Activated naive CD4-positive, alpha-beta T cell (primary cell): ENCODE measurements around the gene SPINT4.
"Not testable (repeated sequence)": the region's sequence is repeated elsewhere in the genome, so short reads cannot be mapped to it uniquely, and the experiment has no call there.

Experiments used
- DNase-seq, 4 experiments: peaks; one replicate each; lab custom pipeline; 2025; lab: John Stamatoyannopoulos, UW

SPINT4 gene

DNA sequence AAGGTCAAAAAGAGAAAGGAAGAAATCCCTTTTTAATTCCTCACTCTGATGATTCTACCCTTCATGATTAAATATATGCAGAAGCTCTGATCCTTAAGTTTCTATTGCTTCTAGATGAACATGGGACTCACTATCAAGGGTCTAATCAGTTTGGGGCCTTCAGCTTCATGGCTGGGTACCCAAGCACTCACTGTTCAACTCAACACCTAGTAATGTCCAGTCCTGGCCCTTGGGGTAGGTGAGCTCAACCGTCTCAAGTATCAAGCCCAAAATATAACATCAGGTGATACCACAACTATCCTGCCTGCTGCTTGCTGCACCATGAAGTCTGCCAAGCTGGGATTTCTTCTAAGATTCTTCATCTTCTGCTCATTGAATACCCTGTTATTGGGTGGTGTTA is at the start of gene SPINT4:
Gene SPINT4 (plus strand): TSS at position 301 of the 400 bp plus-strand sequence. CDS start 21 bp downstream, at position 322.
- DNase-seq: no peak

DNA sequence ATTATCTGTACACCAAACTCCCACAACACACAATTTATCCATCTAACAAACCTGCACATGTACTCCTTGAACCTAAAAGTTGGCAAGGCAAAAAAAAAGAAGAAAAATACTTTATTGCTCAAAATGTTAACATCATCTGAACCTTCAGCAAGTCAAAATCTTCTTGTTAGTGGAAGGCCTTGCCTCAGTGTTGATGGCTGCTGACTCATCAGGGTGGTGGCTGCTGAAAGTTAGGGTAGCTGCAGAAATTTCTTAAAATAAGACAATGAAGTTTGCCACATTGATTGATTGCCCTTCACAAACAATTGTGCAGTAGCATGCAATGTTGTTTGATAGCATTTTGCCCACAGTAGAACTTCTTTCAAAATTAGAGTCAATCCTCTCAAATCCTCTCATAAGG is 49.4 kb upstream of the SPINT4 start:
- DNase-seq: no peak

DNA sequence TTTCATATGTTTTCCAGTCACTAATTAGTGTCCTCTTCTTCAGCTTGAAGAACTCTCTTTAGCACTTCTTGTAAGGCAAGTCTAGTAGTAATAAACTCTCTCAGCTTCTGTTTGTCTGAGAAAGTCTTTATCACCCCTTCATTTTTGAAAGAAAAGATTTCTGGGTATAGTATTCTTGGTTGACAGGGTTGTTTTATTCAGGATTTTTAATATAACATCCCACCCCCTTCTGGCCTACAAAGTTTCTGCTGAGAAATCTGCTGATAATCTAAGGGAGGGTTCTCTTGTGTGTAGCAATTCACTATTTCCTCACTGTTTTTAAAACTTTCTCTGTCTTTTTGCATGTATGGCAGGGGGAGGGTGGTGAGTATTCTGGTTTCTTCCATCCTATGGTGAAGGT is 42.5 kb upstream of the SPINT4 start:
- no peak for DNase-seq

DNA sequence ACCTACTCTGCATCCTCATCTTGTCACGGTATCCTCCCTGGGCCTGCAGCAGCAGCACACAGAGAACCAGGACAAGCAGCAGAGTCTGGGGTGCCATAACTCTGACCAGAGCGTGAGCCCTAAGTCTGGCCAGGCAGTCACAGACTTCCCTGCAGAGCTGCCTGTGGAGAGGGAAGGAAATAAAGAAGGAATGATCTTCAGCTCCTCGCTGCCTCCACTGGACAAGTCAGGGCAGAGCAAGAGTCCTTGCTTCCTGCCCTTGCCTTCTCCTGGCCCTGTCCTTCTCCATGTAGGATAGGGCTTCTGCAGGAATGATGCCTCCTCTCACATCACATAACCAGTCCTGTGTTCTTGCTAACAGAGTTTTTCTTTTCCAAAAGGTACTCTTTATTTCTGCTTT is 36.3 kb upstream of the SPINT4 start:
- no peak for DNase-seq

DNA sequence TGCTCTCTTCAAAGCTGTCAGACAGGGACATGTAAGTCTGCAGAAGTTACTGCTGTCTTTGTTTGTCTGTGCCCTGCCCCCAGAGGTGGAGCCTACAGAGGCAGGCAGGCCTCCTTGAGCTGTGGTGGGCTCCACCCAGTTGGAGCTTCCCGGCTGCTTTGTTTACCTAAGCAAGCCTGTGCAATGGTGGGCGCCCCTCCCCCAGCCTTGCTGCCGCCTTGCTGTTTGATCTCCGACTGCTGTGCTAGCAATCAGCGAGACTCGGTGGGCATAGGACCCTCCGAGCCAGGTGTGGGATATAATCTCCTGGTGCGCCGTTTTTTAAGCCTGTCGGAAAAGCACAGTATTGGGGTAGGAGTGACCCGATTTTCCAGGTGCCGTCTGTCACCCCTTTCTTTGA is 28.8 kb upstream of the SPINT4 start:
- DNase-seq: not testable (repeated sequence)

DNA sequence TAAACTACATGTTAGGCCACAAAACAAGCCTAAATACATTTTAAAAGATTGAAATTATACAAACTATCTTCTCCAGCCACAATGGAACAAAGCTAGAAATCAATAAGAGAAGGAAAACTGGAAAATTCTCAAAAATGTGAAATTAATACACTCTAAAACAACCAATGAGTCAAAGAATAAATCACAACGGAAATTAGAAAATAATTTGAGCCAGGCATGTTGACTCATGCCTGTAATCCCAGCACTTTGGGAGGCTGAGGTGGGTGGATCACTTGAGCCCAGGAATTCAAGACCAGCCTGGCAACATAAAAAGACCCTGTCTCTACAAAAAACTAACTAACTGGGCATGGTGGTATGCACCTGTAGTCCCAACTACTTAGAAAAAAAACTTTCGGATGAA is 26.7 kb upstream of the SPINT4 start:
- no peak for DNase-seq

DNA sequence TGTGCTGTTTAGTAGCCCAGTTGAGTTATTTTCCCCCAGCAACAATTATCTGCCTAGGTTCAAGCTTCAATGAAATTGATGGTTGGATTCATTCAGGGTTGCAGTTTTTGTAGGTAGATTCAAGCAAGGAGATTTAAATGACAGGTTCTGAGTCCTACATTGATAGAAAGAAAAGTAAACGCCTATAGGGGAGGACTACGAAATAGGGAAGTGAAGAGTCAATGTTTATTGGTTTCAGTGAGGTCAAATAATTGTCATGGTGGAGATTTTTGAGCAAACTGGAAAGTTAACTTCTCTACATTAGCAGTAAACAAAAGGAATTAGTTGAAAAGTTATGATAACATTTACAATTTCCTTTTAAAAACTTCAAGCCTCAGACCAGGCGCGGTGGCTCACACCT is 21.0 kb upstream of the SPINT4 start:
- no peak for DNase-seq

DNA sequence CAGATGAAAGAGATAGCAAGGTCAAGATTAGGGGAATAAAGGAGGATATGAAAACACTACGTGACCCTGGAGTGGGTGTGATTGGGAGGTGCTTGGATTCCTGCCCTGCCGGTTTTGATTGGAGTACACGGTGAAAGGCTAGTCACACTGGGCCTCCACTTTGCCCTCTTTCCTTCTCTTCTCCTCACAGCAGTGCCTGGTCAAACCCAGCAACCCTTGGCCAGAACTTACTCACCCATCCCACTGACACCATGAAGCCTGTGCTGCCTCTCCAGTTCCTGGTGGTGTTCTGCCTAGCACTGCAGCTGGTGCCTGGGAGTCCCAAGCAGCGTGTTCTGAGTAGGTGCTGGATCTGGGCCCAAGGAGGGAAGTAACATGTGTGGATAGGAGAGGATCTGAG is 20.3 kb upstream of the SPINT4 start, which contains the start of gene WFDC13:
Gene WFDC13 (plus strand): TSS at position 166 of the 400 bp plus-strand sequence. CDS start 86 bp downstream, at position 252.
- DNase-seq: no peak

DNA sequence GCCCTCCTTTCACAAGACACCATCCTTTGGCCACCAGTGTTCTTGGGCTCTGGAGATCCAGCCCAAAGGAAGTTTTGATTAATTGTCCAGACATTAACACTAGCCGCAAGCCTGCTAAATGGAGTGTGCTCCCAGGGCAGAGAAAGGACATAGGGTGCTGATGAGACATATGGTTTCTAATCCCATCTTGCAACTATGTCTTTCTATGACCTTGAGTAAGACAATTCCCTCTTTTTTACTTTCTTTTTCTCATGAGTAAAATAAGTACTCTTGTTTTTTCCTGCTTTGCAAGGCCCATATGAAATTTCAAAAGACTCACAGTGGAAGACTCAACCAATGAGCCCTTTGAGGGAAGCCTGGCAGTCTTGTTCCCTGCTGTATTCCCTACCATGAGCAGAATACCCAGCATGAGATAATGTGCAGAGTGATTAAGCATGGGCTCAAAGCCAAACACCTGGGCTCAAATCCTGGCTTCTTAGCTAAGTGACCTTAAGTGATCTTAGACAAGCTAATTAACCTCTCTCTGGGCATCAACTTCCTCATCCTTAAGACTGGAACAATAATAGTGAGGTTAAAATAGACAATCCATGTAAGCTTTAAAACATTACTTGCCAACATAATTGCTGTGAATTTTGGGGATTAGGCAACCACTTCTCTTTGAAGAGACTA is 17.0 kb upstream of the SPINT4 start, which contains the start of gene WFDC10B:
Gene WFDC10B (minus strand): TSS at position 51 of the 669 bp plus-strand sequence. CDS start 19,027 bp downstream, outside the sequence.
- no peak for DNase-seq

DNA sequence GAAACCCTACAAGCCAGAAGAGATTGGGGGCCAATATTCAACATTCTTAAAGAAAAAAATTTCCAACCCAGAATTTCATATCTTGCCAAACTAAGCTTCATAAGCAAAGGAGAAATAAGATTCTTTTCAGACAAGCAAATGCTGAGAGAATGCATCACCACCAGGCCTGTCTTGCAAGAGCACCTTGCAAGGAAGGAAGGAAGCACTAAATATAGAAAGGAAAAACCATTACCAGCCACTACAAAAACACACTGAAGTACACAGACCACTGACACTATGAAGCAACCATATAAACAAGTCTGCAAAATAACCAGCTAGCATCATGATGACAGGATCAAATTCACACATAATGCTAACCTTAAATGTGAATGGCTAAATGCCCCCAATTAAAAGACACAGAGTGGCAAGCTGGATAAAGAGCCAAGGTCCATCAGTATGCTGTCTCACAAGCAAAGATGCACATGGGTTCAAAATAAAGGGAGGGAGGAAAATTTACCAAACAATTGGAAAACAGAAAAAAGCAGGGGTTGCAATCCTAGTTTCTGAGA is 5.9 kb upstream of the SPINT4 start:
- not testable (repeated sequence) for DNase-seq

DNA sequence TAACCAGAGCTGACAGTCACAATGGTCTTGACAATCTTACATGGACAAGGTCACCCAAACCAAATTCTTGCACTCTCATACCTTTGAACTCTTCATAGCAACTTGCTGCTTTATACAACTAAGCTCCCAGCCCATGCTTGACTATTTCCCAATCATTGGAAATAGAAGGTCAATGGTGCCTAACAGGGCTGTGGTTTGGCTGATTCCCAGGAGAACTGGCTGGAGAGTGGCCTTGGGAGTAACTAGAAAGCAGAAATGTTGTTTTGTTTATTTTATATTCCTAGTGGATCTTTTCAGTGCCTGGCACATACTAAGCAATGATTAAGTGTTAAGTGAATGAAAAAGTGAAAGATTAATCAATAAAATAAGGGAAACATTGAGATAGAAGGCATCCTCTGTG is 3.0 kb downstream of the SPINT4 start:
- DNase-seq: no peak

DNA sequence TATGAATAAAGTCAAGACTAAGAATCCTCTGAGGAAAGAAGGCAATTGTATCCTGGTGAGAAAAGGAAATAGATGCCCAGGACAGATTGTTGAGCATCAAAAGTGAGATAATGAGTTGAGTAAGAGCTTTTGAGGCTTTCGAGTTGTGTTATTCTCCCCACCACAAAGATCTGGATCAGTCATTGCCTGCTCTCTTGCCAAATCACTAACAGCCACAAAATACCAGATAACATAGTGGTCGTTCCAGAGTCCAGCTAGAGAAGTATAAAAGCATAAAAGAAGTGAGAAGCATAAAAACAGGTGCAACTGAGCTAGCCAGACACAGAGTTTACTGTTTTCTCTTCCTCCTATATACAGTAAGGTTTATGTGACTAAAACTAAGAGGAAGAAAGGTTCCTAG is 4.9 kb downstream of the SPINT4 start:
- no peak for DNase-seq

DNA sequence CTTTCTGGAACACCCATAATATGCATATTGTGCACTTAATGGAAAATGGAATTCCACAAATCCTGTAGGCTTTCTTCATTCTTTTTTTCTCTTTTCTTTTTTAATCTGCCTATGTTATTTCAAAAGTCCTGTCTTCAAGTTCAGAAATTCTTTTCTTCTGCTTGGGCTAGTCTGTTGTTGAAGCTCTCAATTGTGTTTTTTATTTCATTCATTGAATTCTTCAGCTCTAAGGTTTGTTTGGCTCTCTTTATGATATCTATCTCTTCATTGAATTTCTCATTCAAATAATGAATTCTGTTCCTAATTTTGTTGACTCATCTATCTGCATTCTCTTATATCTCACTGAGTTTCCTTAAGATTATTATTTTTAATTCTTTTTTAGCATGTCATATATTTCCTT is 10.1 kb downstream of the SPINT4 start:
- DNase-seq: no peak

DNA sequence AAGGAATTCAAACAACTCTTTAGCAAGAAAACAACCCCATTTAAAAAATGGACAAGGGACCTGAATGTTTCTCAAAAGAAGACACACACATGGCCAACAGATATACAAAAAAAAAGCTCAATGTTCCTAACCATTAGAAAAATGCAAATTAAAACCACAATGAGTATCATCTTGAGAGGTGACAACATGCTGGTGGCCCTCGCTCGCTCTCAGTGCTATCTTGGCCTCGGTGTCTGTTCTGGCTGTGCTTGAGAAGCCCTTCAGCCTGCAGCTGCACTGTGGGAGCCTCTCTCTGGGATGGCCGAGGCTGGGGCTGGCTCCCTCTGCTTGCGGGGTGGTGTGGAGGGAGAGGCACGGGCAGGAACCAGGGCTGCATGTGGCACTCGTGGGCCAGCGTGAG is 13.4 kb downstream of the SPINT4 start:
- DNase-seq: no peak

DNA sequence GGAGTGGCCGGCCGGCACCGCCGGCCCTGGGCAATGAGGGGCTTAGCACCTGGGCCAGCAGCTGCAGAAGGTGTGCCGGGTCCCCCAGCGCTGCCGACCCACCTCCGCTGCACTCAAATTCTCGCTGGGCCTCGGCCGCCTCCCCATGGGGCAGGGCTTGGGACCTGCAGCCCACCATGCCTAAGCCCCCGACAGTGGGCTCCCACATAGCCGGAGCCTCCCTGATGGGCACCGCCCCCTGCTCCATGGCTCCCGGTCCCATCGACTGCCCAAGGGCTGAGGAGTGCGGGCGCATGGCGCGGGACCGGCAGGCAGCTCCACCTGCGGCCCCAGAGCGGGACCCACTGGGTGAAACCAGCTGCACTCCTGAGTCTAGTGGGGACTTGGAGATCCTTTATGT is 13.8 kb downstream of the SPINT4 start:
- DNase-seq: no peak

DNA sequence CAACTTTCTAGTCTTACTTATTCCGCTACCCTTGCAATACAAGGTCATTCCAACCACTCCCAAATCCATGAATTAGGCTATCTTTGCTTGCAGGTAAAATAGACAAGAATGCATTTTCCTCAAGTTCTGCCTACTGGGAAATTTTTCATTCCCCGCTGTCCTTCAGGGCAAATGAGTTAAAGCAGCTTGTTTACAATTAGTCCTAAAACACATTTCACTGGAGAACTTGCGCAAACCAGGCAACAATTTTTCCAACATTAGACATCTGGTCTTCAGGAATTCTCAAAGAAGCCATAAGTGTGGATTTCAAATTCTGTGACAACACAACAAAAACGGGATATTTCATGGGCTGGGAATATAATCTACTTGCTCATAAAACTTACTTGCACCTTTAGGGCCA is 20.4 kb downstream of the SPINT4 start:
- no peak for DNase-seq

DNA sequence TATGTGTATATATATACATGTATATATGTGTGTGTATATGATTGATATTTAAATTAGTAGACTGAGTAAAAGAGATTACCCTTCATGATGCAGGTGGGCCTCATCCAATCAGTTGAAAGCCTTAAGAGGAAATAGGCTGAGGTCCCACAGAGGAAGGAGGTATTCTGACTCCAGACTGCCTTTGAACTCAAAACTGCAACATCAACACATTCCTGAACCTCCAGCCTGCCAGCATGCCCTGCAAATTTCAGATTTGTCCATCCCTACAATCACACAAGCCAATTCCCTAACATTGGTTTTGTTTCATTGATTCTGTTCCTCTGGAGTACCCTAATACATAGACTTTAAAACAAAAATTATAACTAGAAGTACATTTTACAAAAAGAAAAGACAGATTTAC is 22.9 kb downstream of the SPINT4 start:
- DNase-seq: no peak

DNA sequence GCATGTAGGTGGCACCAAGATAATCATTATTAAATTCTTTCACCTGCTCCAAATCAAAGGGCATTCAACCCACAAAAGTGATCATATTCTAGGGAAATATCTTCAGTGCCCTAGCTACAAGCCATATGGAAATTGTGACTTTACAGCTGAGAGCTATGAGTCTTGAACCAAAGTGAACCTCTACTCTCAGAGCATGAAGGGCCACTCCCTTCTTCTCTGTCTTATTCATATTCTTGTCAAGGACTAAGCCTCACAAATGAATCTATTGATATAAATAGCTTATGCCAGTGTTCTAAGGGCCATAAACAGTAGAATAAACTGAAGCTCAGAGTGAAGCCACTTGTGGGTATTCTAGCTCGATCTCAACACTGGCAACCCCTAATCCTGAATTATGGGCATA is 29.6 kb downstream of the SPINT4 start:
- no peak for DNase-seq

DNA sequence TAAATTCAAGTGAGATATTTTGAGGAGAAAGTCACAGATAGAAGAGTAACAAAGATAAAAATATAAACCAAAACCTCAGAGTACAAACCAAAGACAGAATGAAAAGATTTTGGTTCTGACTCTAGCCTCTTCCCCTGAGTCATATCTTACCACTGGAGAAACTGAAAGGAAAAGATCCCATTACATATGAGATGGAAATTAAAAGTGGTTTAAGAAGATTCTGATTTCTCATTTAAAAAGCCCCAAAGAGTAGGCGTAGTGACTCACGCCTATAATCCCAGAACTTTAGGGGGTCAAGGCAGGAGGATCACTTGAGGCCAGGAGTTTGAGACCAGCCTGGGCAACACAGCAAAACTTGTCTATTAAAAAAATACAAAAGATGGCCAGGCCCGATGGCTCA is 30.6 kb downstream of the SPINT4 start:
- no peak for DNase-seq

DNA sequence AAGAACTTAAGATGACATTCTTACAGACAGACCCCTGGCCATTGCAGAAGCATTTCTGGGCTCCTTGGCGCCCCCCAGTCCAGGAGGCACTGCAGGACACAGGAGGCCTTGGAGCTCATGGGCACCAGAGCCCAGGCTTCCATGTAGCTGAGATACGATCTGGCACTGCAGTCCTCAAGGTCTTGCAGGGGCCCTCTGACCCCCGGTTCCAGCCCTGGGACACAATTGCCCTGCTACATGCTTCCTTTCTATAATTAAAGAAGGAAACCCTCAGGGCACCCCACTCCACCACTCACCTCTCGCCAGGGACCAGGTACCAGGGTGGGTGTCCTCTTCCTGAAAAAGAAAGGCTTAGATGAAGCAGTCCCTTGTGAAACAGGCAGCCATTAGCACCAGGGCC is 35.9 kb downstream of the SPINT4 start:
- no peak for DNase-seq

DNA sequence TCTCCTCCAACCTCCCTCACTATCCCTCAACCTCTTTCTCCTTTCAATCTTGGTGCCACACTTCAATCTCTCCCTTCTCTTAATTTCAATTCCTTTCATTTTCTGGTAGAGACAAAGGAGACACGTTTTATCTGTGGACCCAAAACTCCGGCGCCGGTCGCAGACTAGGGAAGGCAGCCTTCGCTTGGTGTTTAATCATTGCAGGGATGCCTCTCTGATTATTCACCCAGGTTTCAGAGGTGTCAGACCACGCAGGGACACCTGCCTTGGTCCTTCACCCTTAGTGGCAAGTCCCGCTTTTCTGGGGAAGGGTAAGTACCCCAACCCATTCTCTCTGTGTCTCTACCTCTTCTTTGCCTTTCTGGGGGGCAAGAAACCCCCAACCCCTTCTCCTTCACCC is 37.8 kb downstream of the SPINT4 start:
- not testable (repeated sequence) for DNase-seq

DNA sequence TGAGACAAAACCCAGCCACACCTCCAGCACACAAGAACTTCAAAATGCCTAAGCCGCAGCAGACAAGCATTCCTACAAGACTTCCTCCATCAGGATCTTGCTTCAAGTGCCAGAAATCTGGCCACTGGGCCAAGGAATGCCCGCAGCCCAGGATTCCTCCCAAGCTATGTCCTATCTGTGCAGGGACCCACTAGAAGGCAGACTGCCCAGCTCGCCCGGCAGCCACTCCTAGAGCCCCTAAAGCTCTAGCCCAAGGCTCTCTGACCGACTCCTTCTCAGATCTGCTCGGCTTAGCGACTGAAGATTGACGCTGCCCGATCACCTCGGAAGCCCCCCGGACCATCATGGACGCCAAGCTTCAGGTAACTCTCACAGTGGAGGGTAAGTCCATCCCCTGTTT is 39.8 kb downstream of the SPINT4 start:
- not testable (repeated sequence) for DNase-seq

DNA sequence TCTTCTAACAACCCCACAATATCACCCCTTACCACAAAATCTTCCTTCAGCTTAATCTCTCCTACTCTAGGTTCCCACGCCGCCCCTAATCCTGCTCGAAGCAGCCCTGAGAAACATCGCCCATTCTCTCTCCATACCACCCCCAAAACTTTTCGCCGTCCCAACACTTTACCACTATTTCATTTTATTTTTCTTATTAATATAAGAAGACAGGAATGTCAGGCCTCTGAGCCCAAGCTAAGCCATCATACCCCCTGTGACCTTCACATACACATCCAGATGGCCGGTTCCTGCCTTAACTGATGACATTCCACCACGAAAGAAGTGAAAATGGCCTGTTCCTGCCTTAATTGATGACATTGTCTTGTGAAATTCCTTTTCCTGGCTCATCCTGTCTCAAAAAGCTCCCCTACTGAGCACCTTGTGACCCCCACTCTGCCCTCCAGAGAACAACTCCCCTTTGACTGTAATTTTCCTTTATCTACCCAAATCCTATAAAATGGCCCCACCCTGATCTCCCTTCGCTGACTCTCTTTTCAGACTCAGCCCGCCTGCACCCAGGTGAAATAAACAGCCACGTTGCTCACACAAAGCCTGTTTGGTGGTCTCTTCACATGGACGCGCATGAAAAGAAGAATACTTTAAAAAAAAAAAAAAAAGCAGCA is 42.6 kb downstream of the SPINT4 start:
- DNase-seq: not testable (repeated sequence)
